HEK293 (cell line): ENCODE data around the gene GPR15.
"Not testable (repeated sequence)": the region's sequence is repeated elsewhere in the genome, so short reads cannot be mapped to it uniquely, and the experiment has no call there.

Experiments used
- CTCF ChIA-PET: fragments of 350-600 bp; formaldehyde crosslinking; extraction: SDS; loops from one replicate; lab custom pipeline; 2021; ENCODE audit warnings: antibody characterized with exemption; lab: Yijun Ruan, JAX
- POLR2A ChIA-PET: fragments of 300-600 bp; formaldehyde crosslinking; extraction: SDS; loops from one replicate; lab custom pipeline; 2020; ENCODE audit warnings: antibody characterized with exemption, inconsistent platforms; lab: Yijun Ruan, JAX
- H3K27ac ChIP-seq: fragments of 200-500 bp; sonication (Bioruptor generic); 2 replicates; pipeline ENCODE4 v1.5.1; 2014; ENCODE audit warnings: low read depth, low read length, control low read depth, inconsistent platforms; ENCODE audit errors: extremely low read depth
- H3K36me3 ChIP-seq, 2 experiments: fragments of 200-500 bp in 1 of 2; sonication (Bioruptor generic) in 1 of 2; 1 replicate in 1 of 2; 2 replicates in 1 of 2; pipeline ENCODE4 v1.5.1; 2014 to 2017; ENCODE audit warnings: inconsistent platforms in 2 of 2, low read length in 2 of 2; ENCODE audit not compliant: control insufficient read depth in 2 of 2, insufficient read depth in 1 of 2
- H3K4me1 ChIP-seq: fragments of 200-500 bp; sonication (Bioruptor generic); 2 replicates; pipeline ENCODE4 v1.5.1; 2014; ENCODE audit warnings: mild to moderate bottlenecking, low read length, inconsistent platforms; ENCODE audit not compliant: control insufficient read depth, insufficient read depth
- H3K4me3 ChIP-seq: 2 replicates; pipeline ENCODE4 v1.5.1; 2011; ENCODE audit warnings: low read depth, mild to moderate bottlenecking, control low read depth, low read length, moderate library complexity
- H3K9me3 ChIP-seq: fragments of 200-500 bp; sonication (Bioruptor generic); 2 replicates; pipeline ENCODE4 v1.5.1; 2014; ENCODE audit warnings: low read depth, low read length, inconsistent platforms; ENCODE audit not compliant: control insufficient read depth, insufficient read depth
- GLIS1 ChIP-seq: fragments of 450-650 bp; formaldehyde crosslinking; IDR thresholded peaks from 2 replicates; pipeline ENCODE4 v1.5.1; 2016; ENCODE audit warnings: missing biosample characterization, missing genetic modification characterization
- ZNF146 ChIP-seq: fragments of 450-650 bp; formaldehyde crosslinking; IDR thresholded peaks from 2 replicates; pipeline ENCODE4 v1.5.1; 2016; ENCODE audit warnings: missing biosample characterization, missing genetic modification characterization
- ZNF223 ChIP-seq: fragments of 450-650 bp; formaldehyde crosslinking; IDR thresholded peaks from 2 replicates; pipeline ENCODE4 v1.5.1; 2016; ENCODE audit warnings: missing biosample characterization, missing genetic modification characterization
- ZNF24 ChIP-seq: fragments of 450-650 bp; formaldehyde crosslinking; IDR thresholded peaks from 2 replicates; pipeline ENCODE4 v1.5.1; 2016; ENCODE audit warnings: missing biosample characterization, missing genetic modification characterization
- ZNF571 ChIP-seq: fragments of 450-650 bp; formaldehyde crosslinking; IDR thresholded peaks from 2 replicates; pipeline ENCODE4 v1.5.0; 2017; ENCODE audit warnings: missing biosample characterization, missing genetic modification characterization
- ZNF623 ChIP-seq: fragments of 450-650 bp; formaldehyde crosslinking; IDR thresholded peaks from 2 replicates; pipeline ENCODE4 v1.5.1; 2016; ENCODE audit warnings: missing biosample characterization, missing genetic modification characterization
- ZNF677 ChIP-seq: fragments of 450-650 bp; IDR thresholded peaks from 2 replicates; pipeline ENCODE4 v1.5.0; 2018; ENCODE audit warnings: missing biosample characterization, mild to moderate bottlenecking, missing genetic modification characterization, moderate library complexity
- ZNF776 ChIP-seq: fragments of 450-650 bp; formaldehyde crosslinking; IDR thresholded peaks from 2 replicates; pipeline ENCODE4 v1.5.0; 2017; ENCODE audit warnings: missing biosample characterization, missing genetic modification characterization, borderline replicate concordance
- ZXDB ChIP-seq: fragments of 450-650 bp; formaldehyde crosslinking; IDR thresholded peaks from 2 replicates; pipeline ENCODE4 v1.5.1; 2016; ENCODE audit warnings: missing biosample characterization, missing genetic modification characterization
- TF ChIP-seq, protein P1 (sequence below): fragments of 450-650 bp; formaldehyde crosslinking; IDR thresholded peaks from 2 replicates; pipeline ENCODE4 v1.5.1; 2016; ENCODE audit warnings: missing biosample characterization, missing genetic modification characterization, low read depth
- TF ChIP-seq, protein P2 (sequence below): fragments of 450-650 bp; formaldehyde crosslinking; IDR thresholded peaks from 2 replicates; pipeline ENCODE4 v1.5.1; 2016; ENCODE audit warnings: missing biosample characterization, missing genetic modification characterization
- TF ChIP-seq, protein P3 (sequence below): fragments of 450-650 bp; formaldehyde crosslinking; IDR thresholded peaks from 2 replicates; pipeline ENCODE4 v1.5.1; 2016; ENCODE audit warnings: missing biosample characterization, missing genetic modification characterization
- TF ChIP-seq, protein P4 (sequence below): fragments of 450-650 bp; formaldehyde crosslinking; IDR thresholded peaks from 2 replicates; pipeline ENCODE4 v1.5.1; 2016; ENCODE audit warnings: missing biosample characterization, missing genetic modification characterization

GPR15 gene

DNA sequence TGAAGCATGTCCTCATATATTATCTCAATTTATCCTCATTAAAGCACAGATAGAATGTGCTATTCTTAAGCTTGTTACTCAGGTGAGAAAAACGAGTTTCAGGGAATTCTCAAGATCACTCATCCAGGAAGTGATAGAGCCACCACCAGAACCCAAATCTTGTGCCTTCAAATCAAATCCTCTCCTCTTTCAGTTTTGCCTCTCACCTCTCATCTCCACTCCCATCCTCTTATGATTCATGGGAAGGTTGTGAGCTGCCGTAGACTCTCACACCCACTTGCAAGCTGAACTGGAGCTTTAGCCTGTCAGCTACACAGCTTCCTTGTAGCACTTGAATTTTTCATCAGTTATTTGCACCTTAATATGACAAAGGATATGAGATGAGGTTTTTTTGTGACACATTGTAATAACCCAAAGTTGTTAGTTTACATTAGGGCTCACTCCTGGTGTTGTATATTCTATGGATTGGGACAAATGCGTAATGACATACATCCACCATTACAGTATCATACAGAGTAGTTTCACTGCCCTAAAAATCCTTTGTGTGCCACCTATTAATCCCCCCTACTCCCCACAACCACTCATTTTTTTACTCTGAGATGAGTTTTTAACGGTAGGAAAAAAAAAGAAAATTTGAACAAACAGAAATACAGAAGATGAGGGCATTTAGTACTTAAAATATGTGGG is 25.7 kb downstream of the GPR15 start (continued):
- TF ChIP-seq, protein P1, sequence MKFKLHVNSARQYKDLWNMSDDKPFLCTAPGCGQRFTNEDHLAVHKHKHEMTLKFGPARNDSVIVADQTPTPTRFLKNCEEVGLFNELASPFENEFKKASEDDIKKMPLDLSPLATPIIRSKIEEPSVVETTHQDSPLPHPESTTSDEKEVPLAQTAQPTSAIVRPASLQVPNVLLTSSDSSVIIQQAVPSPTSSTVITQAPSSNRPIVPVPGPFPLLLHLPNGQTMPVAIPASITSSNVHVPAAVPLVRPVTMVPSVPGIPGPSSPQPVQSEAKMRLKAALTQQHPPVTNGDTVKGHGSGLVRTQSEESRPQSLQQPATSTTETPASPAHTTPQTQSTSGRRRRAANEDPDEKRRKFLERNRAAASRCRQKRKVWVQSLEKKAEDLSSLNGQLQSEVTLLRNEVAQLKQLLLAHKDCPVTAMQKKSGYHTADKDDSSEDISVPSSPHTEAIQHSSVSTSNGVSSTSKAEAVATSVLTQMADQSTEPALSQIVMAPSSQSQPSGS (tag by site-specific recombination), result no peak
- TF ChIP-seq ZNF623 (tag by site-specific recombination) (no peak), GLIS1 (tag by site-specific recombination) (no peak), ZNF223 (no peak), ZNF24 (tag by site-specific recombination) (no peak), ZNF776 (no peak)
- TF ChIP-seq, protein P2, sequence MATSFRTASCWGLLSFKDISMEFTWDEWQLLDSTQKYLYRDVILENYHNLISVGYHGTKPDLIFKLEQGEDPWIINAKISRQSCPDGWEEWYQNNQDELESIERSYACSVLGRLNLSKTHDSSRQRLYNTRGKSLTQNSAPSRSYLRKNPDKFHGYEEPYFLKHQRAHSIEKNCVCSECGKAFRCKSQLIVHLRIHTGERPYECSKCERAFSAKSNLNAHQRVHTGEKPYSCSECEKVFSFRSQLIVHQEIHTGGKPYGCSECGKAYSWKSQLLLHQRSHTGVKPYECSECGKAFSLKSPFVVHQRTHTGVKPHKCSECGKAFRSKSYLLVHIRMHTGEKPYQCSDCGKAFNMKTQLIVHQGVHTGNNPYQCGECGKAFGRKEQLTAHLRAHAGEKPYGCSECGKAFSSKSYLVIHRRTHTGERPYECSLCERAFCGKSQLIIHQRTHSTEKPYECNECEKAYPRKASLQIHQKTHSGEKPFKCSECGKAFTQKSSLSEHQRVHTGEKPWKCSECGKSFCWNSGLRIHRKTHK, result no peak
- TF ChIP-seq, protein P3, sequence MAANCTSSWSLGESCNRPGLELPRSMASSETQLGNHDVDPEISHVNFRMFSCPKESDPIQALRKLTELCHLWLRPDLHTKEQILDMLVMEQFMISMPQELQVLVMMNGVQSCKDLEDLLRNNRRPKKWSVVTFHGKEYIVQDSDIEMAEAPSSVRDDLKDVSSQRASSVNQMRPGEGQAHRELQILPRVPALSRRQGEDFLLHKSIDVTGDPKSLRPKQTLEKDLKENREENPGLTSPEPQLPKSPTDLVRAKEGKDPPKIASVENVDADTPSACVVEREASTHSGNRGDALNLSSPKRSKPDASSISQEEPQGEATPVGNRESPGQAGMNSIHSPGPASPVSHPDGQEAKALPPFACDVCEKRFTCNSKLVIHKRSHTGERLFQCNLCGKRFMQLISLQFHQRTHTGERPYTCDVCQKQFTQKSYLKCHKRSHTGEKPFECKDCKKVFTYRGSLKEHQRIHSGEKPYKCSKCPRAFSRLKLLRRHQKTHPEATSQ (tag by site-specific recombination), result no peak

DNA sequence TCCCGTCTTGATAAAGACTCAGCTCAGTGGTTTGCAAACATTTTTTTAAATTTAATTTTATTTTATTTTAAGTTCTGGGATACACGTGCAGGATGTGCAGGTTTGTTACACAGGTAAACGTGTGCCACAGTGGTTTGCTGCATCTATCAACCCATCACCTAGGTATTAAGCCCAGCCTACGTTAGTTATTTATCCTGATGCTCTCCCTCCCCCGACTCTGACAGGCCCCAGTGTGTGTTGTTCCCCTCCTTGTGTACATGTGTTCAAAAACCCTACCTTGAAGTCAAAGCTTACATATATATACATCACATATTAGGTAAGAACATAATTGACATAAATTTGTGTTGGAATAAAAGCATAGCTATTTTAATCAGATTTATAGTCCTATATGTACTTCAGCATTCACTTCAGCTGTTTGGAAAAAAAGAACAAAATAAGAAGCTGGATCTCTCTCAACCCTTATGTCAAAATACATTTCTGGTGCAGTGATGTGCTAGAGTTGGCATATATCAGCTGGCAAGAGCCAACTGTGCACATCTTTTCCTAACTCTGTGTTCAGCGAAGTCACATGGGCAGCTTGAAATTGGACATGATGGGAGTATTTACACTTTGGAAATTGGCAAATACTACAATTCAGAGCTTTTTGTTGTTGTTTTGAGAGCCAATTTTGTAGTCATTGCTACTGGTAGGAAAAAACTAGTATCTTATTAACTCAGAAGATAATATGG is 26.5 kb downstream of the GPR15 start:
- ChIA-PET POLR2A (interaction anchor here (0.6 kb wide), 1 partner anchor 93 kb away, joined by 4 read pairs; no protein-coding TSS in a partner anchor), CTCF (interaction anchor here (0.9 kb wide), 1 partner anchor 257 kb away, joined by 3 read pairs; no protein-coding TSS in a partner anchor)
- no peaks in the 10 kb centered on the region for H3K9me3 ChIP-seq
- TF ChIP-seq ZNF571 (tag by site-specific recombination) (no peak), ZXDB (tag by site-specific recombination) (no peak), ZNF677 (no peak)
- TF ChIP-seq, protein P1 (tag by site-specific recombination), result no peak
- TF ChIP-seq, protein P4, sequence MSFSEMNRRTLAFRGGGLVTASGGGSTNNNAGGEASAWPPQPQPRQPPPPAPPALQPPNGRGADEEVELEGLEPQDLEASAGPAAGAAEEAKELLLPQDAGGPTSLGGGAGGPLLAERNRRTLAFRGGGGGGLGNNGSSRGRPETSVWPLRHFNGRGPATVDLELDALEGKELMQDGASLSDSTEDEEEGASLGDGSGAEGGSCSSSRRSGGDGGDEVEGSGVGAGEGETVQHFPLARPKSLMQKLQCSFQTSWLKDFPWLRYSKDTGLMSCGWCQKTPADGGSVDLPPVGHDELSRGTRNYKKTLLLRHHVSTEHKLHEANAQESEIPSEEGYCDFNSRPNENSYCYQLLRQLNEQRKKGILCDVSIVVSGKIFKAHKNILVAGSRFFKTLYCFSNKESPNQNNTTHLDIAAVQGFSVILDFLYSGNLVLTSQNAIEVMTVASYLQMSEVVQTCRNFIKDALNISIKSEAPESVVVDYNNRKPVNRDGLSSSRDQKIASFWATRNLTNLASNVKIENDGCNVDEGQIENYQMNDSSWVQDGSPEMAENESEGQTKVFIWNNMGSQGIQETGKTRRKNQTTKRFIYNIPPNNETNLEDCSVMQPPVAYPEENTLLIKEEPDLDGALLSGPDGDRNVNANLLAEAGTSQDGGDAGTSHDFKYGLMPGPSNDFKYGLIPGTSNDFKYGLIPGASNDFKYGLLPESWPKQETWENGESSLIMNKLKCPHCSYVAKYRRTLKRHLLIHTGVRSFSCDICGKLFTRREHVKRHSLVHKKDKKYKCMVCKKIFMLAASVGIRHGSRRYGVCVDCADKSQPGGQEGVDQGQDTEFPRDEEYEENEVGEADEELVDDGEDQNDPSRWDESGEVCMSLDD (tag by site-specific recombination), result no peak
- H3K27ac ChIP-seq, result no peak overlapping the region
- H3K36me3 ChIP-seq, result no peaks in the 10 kb centered on the region
- H3K4me1 ChIP-seq, result no peaks in the 10 kb centered on the region; the same call in 1 of the 2 replicates
- H3K4me3 ChIP-seq, result no peak overlapping the region

DNA sequence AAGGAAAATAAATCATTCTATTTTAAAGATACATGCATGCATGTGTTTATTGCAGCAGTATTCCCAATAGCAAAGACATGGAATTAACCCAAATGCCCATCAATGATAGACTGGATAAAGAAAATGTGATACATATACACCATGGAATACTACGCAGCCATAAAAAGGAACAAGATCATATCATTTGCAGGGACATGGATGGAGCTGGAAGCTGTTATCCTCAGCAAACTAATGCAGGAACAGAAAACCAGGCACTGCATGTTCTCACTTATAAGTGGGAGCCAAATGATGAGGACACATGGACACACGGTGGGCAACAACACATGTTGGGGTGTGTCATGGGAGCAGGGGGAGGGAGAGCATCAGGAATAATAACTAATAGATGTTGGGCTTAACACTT is 28.0 kb downstream of the GPR15 start:
- H3K27ac ChIP-seq, H3K4me1 ChIP-seq, H3K36me3 ChIP-seq, H3K4me3 ChIP-seq, H3K9me3 ChIP-seq, CTCF ChIA-PET, POLR2A ChIA-PET: not testable (repeated sequence)
- peak; percentile 54; the same call in 1 of the 2 replicates for TF ChIP-seq ZNF146
